Gastroesophageal sphincter (tissue), 3 donors: Measurements from ENCODE around the gene FYN.

Experiments
- CTCF ChIP-seq, 4 experiments: fragments of 200-600 bp in 2 of 4; fragments of 450-650 bp in 2 of 4; sonication (generic) in 1 of 4; IDR thresholded peaks; one replicate each; pipeline ENCODE4 v1.5.1; 2017 to 2019; ENCODE audit warnings: antibody characterized with exemption in 4 of 4, mild to moderate bottlenecking in 2 of 4, moderate library complexity in 2 of 4
- POLR2A ChIP-seq, 2 donors: fragments of 450-650 bp; IDR thresholded peaks; one replicate each; pipeline ENCODE4 v1.6.1; 2017; ENCODE audit warnings: antibody characterized with exemption in 2 of 2, mild to moderate bottlenecking in 2 of 2, moderate library complexity in 1 of 2
- POLR2AphosphoS5 ChIP-seq: sonication (generic); formaldehyde crosslinking; IDR thresholded peaks from one replicate; pipeline ENCODE4 v1.6.1; 2017; ENCODE audit warnings: antibody characterized with exemption

GRCh38 chr6:111909238-111909637 lies 36.0 kb upstream of the FYN start:
- TF ChIP-seq POLR2AphosphoS5 = no peak
- no peak for TF ChIP-seq CTCF (IDR thresholded peaks at IDR 0.05)
- TF ChIP-seq POLR2A (IDR thresholded peaks at IDR 0.05) = no peak
